MG63 (cell line): Measurements from ENCODE around the gene MRPS18C. TPM values are rescaled to one million over a fixed set of nuclear protein-coding genes. Genes with fewer than 3 reads are reported as not detected.
A peak's percentile ranks its signal among the peaks of the same experiment; 100 is the strongest.

Source experiments
- DNase-seq: peaks from one replicate; pipeline ENCODE4 v3.0.0-alpha.2; 2020
- H3K27me3 ChIP-seq: fragments of 250-450 bp; sonication (Bioruptor Pico); 2 replicates; pipeline ENCODE4 v1.5.1; 2020; ENCODE audit warnings: mild to moderate bottlenecking, moderate library complexity
- H3K36me3 ChIP-seq: fragments of 250-450 bp; sonication (Bioruptor Pico); 2 replicates; pipeline ENCODE4 v1.5.1; 2020; ENCODE audit warnings: mild to moderate bottlenecking, moderate library complexity
- H3K4me3 ChIP-seq: fragments of 250-450 bp; sonication (Bioruptor Pico); 2 replicates; pipeline ENCODE4 v1.5.1; 2020; ENCODE audit warnings: mild to moderate bottlenecking, moderate library complexity
- H3K9me3 ChIP-seq: fragments of 250-450 bp; sonication (Bioruptor Pico); 2 replicates; pipeline ENCODE4 v1.5.1; 2020; ENCODE audit warnings: mild to moderate bottlenecking, moderate library complexity
- total RNA-seq: library from RNA; depleted of rRNA; stranded (reverse); fragments of >200 nt; shearing (Covaris generic); gene quantifications from 2 replicates; pipeline ENCODE4 v1.2.3, GENCODE V29; 2014; ENCODE audit warnings: low replicate concordance; rRNA removed

MRPS18C gene
- 20.9 and 26.7 TPM in 2 replicates for total RNA-seq

DNA sequence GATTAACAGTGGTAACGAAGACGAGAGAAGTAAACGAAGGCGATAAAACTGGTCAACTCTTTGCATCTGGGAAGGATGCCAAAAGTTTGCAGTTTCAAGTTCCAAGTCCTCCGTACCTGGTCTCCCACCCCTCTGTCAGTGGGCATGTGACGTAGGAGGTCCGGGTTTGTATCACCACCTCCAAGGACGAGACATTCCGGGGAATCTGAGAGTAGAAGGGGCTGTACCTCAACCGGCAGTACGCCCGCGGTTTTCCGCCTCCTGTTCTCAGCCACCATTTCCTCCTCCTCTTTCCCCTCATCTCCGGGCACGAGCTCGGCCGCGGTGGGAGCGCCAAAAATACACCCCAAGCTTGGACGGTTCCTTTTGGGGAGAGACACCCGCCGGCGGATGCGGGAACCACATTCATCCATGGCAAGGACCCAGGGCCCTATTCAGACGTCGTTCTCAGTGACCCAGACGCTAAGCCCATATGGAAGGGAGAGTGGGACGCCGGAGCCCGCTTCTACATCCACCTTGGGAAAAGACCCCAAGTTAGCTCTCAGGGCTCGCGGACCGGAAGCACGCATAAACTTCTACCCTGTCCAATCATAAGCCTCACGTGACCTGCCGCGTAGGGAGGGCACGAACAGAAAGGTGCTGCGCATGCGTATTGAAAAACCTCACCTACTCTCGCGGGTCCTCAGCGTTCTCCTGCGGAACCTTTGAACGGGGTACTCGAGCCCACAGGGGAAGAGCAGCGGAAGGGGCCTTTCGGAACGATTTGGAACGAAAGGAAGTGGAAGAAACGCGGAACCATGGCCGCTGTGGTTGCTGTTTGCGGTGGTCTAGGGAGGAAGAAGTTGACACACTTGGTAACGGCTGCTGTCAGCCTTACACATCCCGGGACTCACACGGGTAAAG, at the start of gene MRPS18C, which contains the start of gene HELQ:
TSS of gene MRPS18C (plus strand) at position 778 of the 903 bp plus-strand sequence. CDS start at position 798, 20 bp downstream.
TSS of gene HELQ (minus strand) at position 543 of the 903 bp plus-strand sequence. CDS start at position 413, 130 bp downstream.
- Histone ChIP-seq H3K4me3 (peak within 1 kb of the TSS; percentile 91), H3K36me3 (peaks cover 9% of the 10 kb centered on the region), H3K9me3 (no peaks in the 10 kb centered on the region), H3K27me3 (no peaks in the 10 kb centered on the region)
- DNase-seq = peak; percentile 93

DNA sequence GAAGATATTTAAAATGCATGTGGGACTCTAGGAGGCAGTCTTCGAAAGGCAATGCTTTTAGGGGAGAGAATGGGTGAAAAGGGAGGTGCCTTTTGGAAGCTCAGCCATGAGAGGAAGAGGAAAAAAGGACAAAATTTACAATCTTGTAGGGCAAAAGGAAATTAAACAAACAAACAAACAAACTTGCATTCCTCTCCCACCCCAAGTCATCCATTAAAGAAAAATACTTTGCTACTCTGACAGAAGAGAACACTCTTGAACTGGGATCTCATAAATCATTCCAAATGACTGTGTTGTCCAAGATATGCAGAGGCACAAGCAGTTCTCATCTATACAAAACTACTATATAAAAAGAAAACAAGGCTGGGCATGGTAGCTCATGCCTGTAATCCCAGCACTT, 47.0 kb upstream of the MRPS18C start:
- Histone ChIP-seq H3K27me3 (no peaks in the 10 kb centered on the region), H3K36me3 (no peaks in the 10 kb centered on the region), H3K4me3 (no peak overlapping the region)

DNA sequence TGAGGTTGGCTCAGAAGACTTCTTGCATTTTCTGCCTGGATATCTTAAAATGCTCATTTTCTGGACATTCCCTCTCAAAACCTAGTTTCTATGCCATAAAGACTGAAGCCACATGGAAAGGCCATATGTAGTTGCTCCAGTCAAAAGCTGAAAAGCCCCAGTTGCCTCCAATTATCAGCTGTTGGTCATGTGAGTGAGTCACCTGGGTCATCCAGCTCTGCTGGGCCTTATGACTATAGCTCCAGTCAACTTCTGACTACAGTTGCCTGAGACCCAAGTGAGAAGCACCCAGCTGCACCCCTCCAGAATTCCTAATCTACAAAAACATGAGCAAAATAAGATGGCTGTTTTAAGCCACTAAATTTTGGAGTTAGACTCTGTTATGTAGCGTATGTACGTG, 42.2 kb upstream of the MRPS18C start:
- no peak for DNase-seq
- Histone ChIP-seq H3K36me3 (peaks cover 3% of the 10 kb centered on the region), H3K4me3 (no peak overlapping the region), H3K9me3 (no peaks in the 10 kb centered on the region), H3K27me3 (no peaks in the 10 kb centered on the region)

More for the DNA sequence above, 47.0 kb upstream of the MRPS18C start:
- no peak for DNase-seq
- H3K9me3 ChIP-seq = no peaks in the 10 kb centered on the region

DNA sequence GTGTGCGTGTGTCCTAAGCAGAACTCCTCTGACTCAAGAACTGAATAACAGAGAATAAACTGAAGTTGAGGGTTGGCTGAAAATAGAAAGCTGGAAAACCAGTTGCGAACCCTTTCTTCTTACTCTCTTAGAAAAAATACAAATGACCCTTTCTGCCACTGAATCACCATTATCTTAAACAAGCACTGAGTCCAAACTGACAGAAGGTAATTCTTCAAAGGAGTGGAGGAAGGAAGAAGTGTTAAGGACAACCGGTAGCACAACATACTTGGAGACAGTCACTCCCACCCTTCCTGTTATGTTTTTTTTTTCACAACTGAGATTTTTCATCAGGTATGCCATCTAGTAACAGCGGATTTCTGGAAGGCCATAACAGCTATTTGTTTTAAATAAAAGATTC, 38.3 kb upstream of the MRPS18C start:
- Histone ChIP-seq H3K36me3 (peaks cover 5% of the 10 kb centered on the region), H3K27me3 (no peaks in the 10 kb centered on the region), H3K9me3 (no peaks in the 10 kb centered on the region), H3K4me3 (no peak overlapping the region)
- no peak for DNase-seq

DNA sequence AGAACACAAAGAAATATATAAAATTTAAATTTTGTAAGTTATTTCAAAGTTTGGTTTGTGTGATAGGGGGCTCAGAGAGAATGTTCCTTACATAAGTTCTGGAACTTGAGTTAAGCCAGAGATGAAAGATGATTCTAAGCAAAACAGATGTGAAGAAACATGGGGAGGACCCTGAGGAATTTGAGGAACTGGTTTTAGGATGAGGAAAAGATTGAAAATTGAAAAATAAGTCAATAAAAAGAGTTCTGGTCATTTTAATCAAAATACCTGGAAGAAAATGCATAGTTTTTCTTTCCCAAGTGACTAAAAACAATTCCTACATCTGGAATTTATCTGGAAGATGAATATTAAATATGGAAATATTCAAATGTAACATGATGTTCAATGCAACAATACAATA, 37.6 kb upstream of the MRPS18C start:
- H3K36me3 ChIP-seq = peaks cover 5% of the 10 kb centered on the region
- DNase-seq = no peak
- no peaks in the 10 kb centered on the region for H3K27me3 ChIP-seq
- no peak overlapping the region for H3K4me3 ChIP-seq
- no peaks in the 10 kb centered on the region for H3K9me3 ChIP-seq

DNA sequence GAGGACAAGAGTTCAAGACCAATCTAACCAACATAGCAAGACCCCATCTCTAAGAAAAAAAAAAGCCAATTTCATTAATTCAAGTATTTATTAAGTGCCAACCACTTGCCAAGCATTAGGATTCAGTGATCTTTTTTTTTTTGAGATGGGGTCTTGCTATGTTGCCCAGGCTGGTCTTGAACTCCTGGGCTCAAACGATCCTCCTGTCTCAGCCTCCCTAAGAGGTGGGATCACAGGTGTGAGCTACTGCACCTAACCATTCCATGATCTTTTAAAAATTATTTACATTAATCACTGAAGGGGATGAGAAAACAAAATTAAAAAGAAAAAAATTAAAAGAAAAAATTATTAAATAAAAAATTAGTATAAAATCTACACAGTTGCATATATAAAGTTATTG, 24.7 kb upstream of the MRPS18C start:
- no peaks in the 10 kb centered on the region for H3K27me3 ChIP-seq
- H3K36me3 ChIP-seq = no peaks in the 10 kb centered on the region; the same call in 1 of the 2 replicates
- H3K9me3 ChIP-seq = no peaks in the 10 kb centered on the region
- no peak overlapping the region for H3K4me3 ChIP-seq
- DNase-seq = no peak

DNA sequence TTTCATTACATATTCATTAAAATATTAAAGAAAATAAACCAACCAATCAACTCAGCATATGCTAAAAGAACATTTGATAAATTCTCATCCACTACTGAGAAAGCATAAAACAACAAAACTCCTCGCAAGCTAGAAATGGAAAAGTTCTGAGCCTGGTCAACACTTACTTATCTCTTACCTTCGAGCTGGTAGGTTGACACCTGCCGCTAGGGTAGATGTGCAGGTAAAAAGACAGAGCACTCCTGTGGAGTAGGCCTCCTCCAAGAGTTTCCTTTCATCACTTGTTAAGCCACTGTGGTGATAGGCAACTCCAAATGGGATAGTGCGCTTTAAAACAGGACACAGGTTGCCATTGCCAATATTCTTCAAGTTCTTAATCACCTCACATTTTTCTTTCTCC, 19.2 kb upstream of the MRPS18C start:
- Histone ChIP-seq H3K27me3 (no peaks in the 10 kb centered on the region), H3K4me3 (no peak overlapping the region), H3K36me3 (no peaks in the 10 kb centered on the region; the same call in 1 of the 2 replicates), H3K9me3 (no peaks in the 10 kb centered on the region)
- DNase-seq = no peak

DNA sequence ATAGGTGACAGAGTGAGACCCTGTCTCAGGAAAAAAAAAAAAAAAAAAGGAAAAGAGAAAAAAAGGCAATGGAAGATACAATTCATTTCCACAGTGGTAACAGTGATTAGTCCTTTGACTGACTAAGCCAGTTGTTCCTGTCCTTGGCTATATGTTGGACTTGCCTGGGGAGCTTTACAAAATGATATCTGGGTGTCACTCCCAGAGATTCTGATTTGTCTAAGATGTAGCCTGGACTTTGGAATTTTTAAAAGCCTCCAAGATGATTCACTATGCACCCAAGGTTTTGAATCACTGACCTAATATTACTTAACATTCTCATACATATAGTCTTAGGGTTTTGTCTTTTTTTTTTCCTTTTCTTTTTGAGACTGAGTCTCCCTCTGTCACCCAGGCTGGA, 17.1 kb upstream of the MRPS18C start:
- no peaks in the 10 kb centered on the region for H3K9me3 ChIP-seq
- DNase-seq = no peak
- no peak overlapping the region for H3K4me3 ChIP-seq
- H3K27me3 ChIP-seq = no peaks in the 10 kb centered on the region
- H3K36me3 ChIP-seq = no peaks in the 10 kb centered on the region; the same call in 1 of the 2 replicates

DNA sequence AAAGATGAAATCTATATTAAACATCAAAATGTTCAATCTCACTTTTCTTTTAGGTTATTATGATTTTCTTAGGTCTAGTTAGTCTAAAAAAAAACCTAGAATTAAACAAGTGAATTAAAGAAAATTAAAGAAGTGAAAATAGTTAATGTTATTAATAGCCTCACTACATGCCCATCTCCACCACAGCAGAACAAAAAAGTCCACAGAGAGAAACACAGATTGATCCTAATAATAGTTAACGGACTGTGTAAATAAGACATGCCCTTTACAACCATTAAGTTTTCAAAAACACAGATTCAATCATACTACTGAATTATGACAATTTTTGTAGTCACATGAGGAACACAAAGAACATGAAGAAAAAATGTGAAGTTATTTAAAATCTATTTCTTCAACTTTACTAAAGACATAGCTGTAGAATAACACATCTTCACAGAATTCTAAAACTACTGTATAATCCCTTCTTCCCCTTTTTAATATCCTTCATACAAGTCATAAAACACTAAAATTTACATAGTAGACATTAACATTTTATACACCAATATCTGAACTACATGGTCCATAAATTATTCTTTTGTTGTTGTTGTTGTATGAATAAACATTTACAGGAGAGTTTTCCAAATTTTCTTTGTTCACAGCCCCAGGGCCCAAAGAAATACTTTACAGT, 15.6 kb upstream of the MRPS18C start:
- H3K27me3 ChIP-seq = no peaks in the 10 kb centered on the region
- no peak overlapping the region for H3K4me3 ChIP-seq
- DNase-seq = no peak
- no peaks in the 10 kb centered on the region; the same call in 1 of the 2 replicates for H3K36me3 ChIP-seq
- no peaks in the 10 kb centered on the region for H3K9me3 ChIP-seq

DNA sequence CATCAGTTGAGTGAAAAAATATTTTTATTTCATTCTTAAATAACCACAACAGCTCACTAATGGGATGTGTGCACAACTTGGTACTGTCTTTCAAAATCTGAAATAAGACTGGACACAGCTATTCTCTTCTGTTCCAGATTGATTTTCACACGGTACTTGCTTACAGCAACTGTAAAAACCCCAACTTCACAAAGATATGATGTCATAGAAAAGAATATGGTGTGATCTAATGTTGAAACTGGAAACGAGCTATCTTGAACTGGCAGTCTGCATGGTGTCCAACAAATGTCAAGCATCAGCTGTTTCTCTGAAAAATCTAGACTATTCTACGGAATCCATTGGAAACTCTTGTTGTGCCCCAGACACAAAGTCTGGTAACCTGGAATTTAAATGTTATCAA, 15.0 kb upstream of the MRPS18C start:
- no peaks in the 10 kb centered on the region; the same call in 1 of the 2 replicates for H3K36me3 ChIP-seq
- H3K27me3 ChIP-seq = no peaks in the 10 kb centered on the region
- DNase-seq = no peak
- no peaks in the 10 kb centered on the region for H3K9me3 ChIP-seq
- H3K4me3 ChIP-seq = no peak overlapping the region

DNA sequence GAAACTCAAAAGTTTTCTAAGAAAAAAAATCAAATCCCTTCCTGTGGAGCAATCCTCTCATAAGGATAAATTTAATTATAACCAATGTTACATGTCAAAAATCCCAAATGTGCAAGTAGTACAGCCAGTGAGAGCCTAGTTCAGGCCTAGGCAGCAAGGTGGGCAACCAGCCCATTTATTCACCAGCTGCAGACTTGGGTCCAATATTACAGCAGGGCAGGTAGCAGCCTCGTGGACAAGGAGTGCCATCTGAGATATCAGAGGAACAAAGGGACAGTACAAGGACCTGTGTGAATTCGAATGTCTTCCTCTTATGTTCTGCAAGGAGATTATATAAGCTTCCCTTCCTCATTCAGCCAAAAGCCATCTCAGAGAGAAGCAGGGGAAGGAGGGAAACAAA, 6.8 kb upstream of the MRPS18C start:
- Histone ChIP-seq H3K4me3 (no peak overlapping the region), H3K27me3 (no peaks in the 10 kb centered on the region), H3K36me3 (0 out of 2 replicates have a peak, but pooled peaks cover 2% of the 10 kb centered on the region), H3K9me3 (no peaks in the 10 kb centered on the region)
- no peak for DNase-seq

DNA sequence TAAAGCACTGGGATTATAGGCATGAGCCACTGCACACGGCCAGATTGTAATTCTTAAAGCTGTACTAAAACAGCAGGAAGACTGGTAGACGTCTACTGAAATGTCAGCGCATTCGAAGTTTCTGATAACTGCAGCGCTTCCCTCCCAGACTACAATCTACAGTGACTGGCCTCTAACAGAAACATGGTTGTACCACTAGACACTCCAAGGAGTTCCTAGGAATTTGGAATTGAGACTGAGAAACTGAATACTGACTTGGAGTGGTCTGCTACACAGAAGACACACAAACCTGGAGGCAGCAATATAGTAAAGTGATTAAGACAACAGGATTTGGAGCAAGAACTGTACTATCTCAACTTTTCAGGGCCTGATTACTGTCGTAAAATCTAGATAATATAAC, 1.2 kb upstream of the MRPS18C start:
- H3K9me3 ChIP-seq = no peaks in the 10 kb centered on the region
- DNase-seq = no peak
- H3K27me3 ChIP-seq = no peaks in the 10 kb centered on the region
- peaks cover 4% of the 10 kb centered on the region for H3K36me3 ChIP-seq
- H3K4me3 ChIP-seq = peak overlapping the region; percentile 91

DNA sequence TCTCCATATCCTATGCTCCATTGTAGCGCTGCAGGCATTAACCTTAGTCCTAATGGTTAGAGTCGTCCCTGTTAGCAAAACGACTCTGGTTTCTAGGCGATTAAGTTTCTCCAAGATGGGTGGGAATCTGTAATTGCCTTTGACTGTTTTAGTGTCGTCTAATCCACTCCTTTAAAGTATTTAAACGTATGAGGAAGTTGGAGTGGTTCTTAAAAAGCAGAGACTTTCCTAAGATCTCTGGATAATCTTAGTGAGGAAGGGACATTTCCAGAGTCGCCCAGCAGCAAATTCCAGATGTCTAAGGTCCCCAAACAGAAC, 285 bp downstream of the MRPS18C start:
- Histone ChIP-seq H3K27me3 (no peaks in the 10 kb centered on the region), H3K4me3 (peak overlapping the region; percentile 91), H3K36me3 (peaks cover 15% of the 10 kb centered on the region), H3K9me3 (no peaks in the 10 kb centered on the region)
- DNase-seq = no peak

DNA sequence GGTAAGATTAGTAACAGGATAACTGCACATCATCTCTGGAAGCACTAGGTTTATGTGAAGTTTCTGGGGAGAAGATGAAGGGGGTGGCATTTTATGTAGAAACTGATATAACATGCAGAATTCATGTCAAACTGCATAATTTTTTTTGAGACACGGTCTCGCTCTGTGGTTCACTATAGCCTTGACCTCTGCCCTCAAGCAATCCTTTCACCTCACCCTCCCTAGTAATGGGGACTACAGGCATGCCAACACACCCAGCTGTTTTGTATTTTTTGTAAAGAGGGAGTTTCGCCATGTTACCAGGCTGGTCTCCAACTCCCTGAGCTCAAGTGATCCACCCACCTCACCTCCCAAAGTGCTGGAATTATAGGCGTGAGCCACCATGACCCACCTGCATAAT, 17.6 kb downstream of the MRPS18C start:
- DNase-seq = no peak
- Histone ChIP-seq H3K27me3 (no peaks in the 10 kb centered on the region), H3K4me3 (no peak overlapping the region), H3K36me3 (no peaks in the 10 kb centered on the region), H3K9me3 (no peaks in the 10 kb centered on the region)

DNA sequence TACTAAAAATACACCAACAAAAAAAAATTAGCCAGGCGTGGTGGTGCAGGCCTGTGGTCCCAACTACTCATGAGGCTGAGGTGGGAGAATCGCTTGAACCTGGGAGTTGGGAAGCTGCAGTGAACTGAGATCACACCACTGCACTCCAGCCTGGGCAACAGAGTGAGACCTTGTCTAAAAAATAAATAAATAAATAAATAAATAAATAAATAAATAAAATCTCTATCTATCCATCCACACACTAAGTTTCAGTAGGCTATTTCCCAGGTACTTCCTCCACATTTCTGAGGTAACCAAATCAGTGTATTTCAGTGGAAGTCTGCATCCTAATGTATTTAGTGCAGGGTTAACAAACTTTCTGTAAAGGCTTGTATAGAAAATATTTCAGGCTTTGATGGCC, 18.1 kb downstream of the MRPS18C start:
- Histone ChIP-seq H3K36me3 (no peaks in the 10 kb centered on the region), H3K9me3 (no peaks in the 10 kb centered on the region), H3K27me3 (no peaks in the 10 kb centered on the region), H3K4me3 (no peak overlapping the region)
- no peak for DNase-seq

DNA sequence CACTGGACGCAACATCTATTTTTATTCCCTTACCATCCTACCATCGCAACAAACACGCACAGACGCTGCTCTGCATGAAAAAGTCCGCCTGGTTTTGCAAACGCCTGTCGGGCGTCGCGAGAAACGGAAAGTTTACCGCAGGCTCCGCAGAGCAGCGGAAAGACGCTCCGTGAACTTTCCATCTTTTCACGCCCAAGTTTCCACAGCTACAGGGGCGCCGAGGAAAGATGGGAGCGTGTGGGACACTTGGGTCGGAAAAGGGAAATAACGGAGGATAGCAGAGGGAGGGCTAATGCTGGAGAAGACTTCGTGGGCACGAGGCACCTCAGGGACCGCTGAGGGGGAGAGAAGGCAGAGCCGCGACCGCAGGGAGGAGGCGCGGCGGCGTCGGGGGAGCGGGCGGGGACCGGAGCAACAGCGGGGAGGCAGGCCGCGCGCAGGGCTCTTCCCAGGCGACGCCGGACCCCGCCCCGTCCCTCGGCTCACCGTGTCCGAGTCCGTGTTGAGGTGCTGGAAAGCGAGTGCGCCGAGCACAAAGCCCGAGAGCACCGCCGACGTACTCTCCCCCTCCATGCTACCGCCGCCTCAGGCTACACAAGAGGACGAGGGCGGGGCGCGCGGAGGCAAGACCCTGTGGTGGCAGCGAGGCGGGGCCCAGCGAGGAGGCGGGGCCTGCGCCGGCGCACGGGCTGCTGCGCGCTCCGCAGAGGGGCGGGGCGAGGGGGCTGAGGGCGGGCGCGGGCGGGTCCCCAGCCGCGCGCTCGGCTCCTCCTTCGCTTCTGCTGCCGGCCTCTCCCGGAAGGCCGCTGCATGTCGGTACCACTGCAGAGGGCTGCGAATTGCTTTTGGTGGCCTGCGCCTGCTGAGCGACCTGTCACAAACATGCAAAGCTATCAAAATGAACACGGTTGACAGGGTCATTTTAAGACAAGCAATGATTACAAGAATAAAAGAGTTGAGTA, 28.9 kb downstream of the MRPS18C start, which contains the start of gene ABRAXAS1:
TSS of gene ABRAXAS1 (minus strand) at position 601 of the 962 bp plus-strand sequence. CDS start at position 573, 28 bp downstream.
- Histone ChIP-seq H3K27me3 (no peaks in the 10 kb centered on the region), H3K36me3 (no peaks in the 10 kb centered on the region), H3K9me3 (no peaks in the 10 kb centered on the region), H3K4me3 (peak within 1 kb of the TSS; percentile 60)
- peak; percentile 87 for DNase-seq
